UCSD-AML1 (cell line): ENCODE results near the gene ACKR3.

ENCODE experiments used
- DNase-seq: peaks from one replicate; lab custom pipeline; 2025; ENCODE audit not compliant: unreplicated experiment; lab: John Stamatoyannopoulos, UW

The ACKR3 gene

GRCh38 chr2:236607471-236608187 is 38.0 kb downstream of the ACKR3 start:
- no peak for DNase-seq

DNA sequence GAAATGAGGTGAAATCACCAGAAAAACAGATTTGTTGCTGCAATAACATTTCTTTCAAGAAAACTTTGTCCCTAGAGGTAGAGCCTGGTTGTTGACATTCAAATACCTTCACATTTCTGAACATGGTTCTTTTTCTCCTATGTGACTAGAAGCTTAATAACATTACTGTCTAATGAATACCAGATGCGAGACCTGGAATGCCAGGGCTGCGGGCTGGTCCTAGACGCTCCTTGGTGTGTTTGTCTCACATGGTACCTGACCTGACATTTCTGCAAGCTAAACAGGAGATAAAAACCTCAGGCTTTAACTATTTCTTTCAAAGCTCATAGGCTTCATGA is 38.5 kb downstream of the ACKR3 start:
- DNase-seq = no peak

DNA sequence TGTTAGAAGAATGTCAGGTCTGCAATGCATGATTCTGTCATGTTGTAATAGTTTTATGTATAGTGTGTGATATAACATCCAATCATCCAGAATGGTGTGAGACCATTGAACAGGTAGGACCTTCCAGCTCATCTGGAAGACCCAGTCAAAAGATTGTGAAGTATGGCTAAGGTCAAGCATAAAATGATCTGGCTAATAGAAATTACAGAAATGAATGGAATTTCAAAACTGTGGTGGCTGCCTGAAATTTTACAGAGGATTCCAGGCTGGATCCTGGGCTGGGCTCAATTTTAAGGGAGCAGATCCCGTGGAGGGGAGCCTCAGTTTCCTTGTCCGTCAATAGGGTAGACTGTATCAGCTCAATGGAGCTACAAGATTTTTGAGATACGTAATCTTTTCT is 39.1 kb downstream of the ACKR3 start:
- no peak for DNase-seq

DNA sequence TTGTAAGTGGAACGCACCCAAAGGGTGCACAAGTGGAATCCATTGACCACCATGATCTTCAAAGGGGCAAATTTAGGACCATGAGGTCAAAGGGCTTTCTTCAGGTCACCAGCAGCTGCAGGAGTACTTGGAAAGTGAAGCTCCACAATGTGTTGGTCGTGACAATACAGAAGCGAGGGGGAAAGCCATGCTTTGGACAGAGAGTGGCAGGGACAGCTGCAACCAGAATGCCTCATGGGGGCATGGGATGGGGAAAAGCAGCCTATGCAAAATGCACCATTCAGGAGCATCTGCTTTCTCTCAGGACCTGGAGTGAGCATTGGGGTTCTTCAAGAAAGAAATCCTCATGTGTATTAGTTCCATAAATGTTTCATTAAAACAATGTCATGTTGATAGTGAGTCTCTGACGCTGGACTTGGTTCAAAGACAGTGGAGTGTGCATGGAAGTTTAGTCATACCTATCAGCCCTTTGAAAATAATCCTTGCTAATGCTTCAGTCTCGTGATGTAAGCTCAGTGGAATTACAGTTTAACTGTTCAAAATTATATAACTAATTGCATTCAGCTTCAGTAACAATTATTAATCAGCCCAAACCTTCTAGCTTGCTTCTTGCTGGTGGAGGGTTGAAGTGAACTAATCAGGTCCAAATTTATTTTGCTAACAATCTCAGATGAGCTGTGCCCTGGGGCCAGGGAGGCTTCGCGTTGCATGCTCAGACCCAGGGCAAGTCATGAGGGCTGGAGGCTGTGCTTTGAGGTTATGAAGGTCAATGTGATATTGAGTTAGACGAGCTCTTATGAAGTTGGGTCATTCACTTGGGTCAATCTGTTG is 41.6 kb downstream of the ACKR3 start:
- no peak for DNase-seq

- DNase-seq = no peak
Measured at GRCh38 chr2:236612737-236613136, 43.1 kb downstream of the ACKR3 start.

GRCh38 chr2:236613612-236614011 is 44.0 kb downstream of the ACKR3 start:
- DNase-seq = no peak

DNA sequence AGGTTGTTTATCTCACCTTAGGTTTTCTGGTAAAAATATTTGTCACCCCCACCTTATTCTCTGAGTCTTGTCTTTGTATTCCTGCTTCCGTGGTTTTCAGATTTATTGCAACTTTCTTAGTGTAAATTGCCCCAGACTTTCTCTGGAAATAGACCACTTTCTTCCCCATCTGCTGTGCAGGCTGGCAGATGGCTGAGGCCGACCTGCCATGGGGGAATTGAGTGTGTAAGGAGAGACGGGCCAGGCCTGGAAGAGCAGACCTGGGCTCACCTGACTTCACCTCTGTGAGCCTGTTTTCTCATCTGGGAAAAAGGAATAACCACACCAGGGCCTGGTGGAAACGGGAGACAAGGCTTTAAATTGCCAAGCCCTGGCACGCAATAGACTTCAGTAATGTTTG is 44.9 kb downstream of the ACKR3 start:
- DNase-seq = no peak

GRCh38 chr2:236616031-236616430 is 46.4 kb downstream of the ACKR3 start:
- no peak for DNase-seq

- no peak for DNase-seq
Measured at GRCh38 chr2:236616624-236617023, 47.0 kb downstream of the ACKR3 start.

DNA sequence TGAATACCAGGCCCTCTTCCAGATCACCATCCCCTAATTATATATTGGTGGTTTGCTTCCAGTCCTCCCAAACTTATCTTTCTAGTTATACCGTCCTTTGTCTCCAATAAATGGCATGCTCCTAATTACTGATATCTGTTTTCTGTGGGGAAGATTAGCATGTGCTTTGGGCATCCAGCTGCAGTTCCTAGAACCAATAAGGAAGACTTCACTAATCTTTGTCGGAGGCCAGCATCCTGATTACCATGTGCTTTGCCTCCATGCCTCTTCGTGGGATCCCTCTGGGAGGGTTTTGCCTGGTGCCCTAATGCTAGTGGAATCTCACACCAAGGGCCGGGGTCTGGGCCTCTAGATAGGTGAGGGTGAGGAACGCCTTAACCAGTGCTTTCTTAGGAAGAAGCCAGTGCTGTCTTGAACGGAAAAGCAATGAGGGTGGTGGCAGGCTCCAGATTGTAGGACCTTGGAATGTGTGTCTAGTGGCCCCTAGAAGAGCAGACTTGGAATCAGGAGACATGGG is 47.7 kb downstream of the ACKR3 start:
- DNase-seq = no peak

DNA sequence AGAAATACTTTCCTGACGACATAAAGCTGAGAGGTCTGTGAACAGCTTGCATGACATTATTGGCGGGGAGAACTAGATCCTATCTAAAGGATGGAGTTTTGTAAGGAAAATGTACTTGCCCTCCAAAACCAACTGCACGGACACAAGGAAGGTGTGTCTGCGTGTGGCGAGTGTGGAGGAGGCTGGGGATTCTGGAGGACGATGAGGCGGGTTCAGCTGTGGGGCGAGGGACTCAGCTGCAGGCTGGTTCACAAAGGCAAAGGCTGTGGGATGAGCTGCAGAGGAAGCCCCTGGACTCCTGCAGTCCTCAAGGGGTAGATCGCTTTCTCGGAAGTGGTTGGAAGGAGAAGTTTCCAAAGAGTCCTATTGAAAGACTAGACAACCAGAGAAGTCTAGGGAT is 48.2 kb downstream of the ACKR3 start:
- no peak for DNase-seq

DNA sequence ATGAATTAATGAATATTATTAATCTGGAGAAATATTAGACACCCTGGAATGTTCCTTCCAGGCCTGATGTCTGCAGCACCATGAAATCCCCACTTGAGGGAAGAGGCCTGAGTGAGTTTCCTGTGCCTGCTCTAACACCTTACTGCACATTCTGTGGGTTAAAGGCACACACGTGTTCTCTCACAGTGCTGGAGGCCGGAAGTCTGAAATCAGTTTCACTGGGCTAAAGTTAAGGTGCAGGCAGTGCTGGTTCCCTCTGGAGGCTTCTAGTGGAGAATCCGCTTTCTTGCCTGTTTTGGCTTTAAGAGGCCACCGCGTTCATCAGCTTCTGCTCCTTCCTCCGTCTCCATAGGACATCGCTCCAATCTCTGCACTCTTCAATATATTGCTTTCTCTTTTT is 48.7 kb downstream of the ACKR3 start:
- no peak for DNase-seq

DNA sequence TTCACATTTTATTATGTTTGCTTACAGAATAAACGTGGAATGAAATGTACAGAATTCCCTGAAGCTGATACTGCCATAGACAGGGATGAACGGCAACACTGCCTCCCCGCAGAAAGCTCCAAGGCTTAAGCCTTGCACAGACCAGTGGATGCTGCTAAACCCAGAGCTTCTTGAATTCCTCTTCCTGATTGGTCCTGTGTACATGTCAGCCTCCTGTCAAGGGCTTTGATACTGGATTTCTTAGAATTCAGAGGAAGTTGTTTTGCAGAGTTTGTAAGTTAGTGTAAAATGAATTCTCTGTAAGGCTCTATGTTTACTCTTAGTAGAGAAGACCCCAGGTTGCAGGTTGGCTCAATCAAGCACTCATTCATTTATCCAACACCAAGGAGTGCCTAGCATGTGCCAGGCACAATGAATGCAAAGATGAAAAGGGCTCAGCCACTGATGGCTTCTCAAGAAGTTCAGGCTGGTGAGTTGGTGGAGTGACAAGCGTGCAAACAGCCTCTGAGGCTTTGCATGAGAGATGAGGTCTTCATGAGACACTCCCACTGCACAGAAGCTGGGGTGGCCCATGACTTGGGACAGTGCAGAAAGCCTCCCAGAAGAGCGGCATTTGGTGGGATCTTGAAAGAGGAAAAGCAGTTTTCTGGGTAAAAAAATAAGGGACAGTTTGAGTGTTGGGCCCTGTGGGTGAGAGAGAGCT is 50.4 kb downstream of the ACKR3 start:
- no peak for DNase-seq

GRCh38 chr2:236621786-236622185 is 52.2 kb downstream of the ACKR3 start:
- DNase-seq = no peak

DNA sequence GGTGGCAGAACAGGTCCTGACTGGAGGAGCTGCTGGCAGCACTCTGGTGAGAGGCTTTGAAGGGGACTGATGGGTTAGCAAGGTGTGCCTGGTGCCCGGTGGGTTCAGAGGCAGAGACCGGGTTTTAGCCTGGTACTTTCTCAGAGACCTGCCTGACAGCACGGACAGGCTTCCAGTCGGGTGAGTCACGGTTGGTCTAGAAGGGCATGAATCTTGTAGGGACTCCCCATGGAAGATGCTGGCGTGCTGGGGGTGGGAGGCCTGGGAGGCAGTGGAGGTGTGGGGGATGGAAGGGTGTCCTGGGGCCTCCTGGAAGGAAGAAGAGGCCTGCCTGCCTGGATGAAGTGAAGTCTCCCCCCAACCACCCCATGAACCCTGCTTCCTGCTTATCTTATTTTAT is 52.6 kb downstream of the ACKR3 start:
- no peak for DNase-seq

- DNase-seq = no peak
Measured at GRCh38 chr2:236622660-236623059, 53.0 kb downstream of the ACKR3 start.

DNA sequence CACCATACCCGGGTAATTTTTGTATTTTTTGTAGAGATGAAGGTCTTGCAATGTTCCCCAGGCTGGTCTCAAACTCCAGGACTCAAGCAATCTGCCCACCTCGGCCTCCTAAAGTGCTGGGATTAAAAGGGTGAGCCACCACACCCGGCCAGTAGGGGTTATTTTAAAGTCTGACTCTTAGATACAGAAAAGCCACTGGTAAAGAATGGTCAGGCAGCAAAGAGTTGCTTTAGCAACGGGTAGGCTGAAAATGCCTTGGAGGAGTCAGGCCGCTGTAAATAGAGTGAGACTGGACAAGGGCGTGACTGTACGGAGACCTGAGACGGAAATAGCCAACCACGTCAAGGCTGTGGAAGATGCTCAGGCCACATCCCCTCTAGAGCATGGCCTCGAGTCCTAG is 54.2 kb downstream of the ACKR3 start:
- DNase-seq = no peak

- no peak for DNase-seq
Measured at GRCh38 chr2:236625156-236625690, 55.6 kb downstream of the ACKR3 start.

- DNase-seq = no peak
Measured at GRCh38 chr2:236626391-236627150, 56.9 kb downstream of the ACKR3 start.

DNA sequence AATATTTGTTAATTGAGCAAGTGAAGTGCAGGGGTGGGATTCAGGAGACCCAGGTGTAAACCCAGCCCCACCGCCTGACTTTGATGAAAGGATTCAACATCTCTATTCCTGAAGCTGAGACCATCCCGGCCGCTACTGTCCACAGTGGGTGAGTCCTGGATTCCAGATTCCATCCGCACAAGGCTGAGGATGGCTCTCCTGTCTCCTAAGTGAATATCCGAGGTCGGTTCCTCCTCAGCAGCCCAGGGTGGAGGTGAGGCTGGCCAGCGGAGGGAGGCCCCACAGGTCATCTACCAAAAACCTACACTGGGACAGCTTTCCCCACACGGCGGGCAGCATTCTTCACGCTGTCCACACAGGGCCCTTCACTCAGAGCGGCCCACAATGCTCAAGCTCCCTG is 57.6 kb downstream of the ACKR3 start:
- no peak for DNase-seq

- DNase-seq = no peak
Measured at GRCh38 chr2:236627841-236628240, 58.2 kb downstream of the ACKR3 start.
